Right atrium auricular region (tissue), 2 donors: ENCODE data around the gene IFIT2. TPM values are rescaled to one million over a fixed set of nuclear protein-coding genes. Genes with fewer than 3 reads are reported as not detected.
A peak's percentile ranks its signal among the peaks of the same experiment; 100 is the strongest.

Experiments
- DNase-seq: peaks from one replicate; pipeline ENCODE4 v3.0.0-alpha.2; 2019; ENCODE audit warnings: low spot score
- H3K27ac ChIP-seq, 2 donors: fragments of 200-600 bp; sonication (generic); 1 replicate in 1 of 2; 2 replicates in 1 of 2; pipeline ENCODE4 v1.5.1; 2016 to 2019
- H3K27me3 ChIP-seq, 2 donors: fragments of 200-600 bp; sonication (generic); one replicate each; pipeline versions ENCODE4 v1.5.1 to v1.6.0; 2017 to 2019
- H3K36me3 ChIP-seq: fragments of 200-600 bp; sonication (generic); one replicate; pipeline ENCODE4 v1.5.1; 2016
- H3K4me1 ChIP-seq, 2 donors: fragments of 200-600 bp; sonication (generic); one replicate each; pipeline versions ENCODE4 v1.5.1 to v1.6.0; 2017 to 2019
- H3K4me3 ChIP-seq, 2 donors: fragments of 200-600 bp; sonication (generic); 1 replicate in 1 of 2; 2 replicates in 1 of 2; pipeline ENCODE4 v1.5.1; 2017 to 2019; ENCODE audit warnings: mild to moderate bottlenecking in 1 of 2, moderate library complexity in 1 of 2
- H3K9me3 ChIP-seq, 2 donors: fragments of 200-600 bp; sonication (generic); one replicate each; pipeline ENCODE4 v1.5.1; 2019
- total RNA-seq, 2 donors: library from RNA; depleted of rRNA; stranded (reverse); fragments of >200 nt; gene quantifications; one replicate each; pipeline ENCODE4 v1.1.0, GENCODE V29; 2016
- TF ChIP-seq, protein P1 (sequence below), 2 donors: fragments of 200-600 bp; sonication (generic); IDR thresholded peaks; one replicate each; pipeline ENCODE4 v1.5.1; 2019; ENCODE audit warnings: antibody characterized with exemption in 2 of 2

IFIT2 gene
- total RNA-seq, 2 donors from 2014 or later, result 2.6 TPM

DNA sequence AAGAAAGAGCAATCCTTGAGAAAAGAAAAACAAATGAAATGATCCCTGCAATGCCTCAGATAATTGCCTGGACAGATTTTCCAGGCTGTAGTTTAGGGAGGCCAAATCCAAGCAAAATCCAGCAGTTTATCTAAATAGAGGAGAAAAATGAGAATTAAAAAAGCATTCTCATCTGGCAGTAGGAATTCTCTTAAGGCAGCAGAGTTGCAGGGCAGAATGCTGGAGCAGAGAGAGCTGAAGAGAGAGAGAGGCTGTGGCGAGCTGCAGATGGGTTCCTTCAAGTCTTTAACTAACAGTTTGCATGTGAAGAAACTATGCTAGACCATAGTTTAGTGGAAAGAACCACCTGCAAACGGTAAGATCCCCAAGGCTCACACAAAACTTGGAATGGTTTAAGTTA lies 44.3 kb upstream of the IFIT2 start:
- no peaks in the 10 kb centered on the region for H3K9me3 ChIP-seq
- no peaks in the 10 kb centered on the region for H3K36me3 ChIP-seq
- no peak overlapping the region for H3K27ac ChIP-seq
- no peaks in the 10 kb centered on the region for H3K27me3 ChIP-seq
- no peak overlapping the region for H3K4me3 ChIP-seq
- TF ChIP-seq, protein P1, sequence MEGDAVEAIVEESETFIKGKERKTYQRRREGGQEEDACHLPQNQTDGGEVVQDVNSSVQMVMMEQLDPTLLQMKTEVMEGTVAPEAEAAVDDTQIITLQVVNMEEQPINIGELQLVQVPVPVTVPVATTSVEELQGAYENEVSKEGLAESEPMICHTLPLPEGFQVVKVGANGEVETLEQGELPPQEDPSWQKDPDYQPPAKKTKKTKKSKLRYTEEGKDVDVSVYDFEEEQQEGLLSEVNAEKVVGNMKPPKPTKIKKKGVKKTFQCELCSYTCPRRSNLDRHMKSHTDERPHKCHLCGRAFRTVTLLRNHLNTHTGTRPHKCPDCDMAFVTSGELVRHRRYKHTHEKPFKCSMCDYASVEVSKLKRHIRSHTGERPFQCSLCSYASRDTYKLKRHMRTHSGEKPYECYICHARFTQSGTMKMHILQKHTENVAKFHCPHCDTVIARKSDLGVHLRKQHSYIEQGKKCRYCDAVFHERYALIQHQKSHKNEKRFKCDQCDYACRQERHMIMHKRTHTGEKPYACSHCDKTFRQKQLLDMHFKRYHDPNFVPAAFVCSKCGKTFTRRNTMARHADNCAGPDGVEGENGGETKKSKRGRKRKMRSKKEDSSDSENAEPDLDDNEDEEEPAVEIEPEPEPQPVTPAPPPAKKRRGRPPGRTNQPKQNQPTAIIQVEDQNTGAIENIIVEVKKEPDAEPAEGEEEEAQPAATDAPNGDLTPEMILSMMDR (IDR thresholded peaks at IDR 0.05), result no peak
- DNase-seq, result no peak
- peaks cover 0 to 8% of the 10 kb centered on the region in 2 donors for H3K4me1 ChIP-seq

DNA sequence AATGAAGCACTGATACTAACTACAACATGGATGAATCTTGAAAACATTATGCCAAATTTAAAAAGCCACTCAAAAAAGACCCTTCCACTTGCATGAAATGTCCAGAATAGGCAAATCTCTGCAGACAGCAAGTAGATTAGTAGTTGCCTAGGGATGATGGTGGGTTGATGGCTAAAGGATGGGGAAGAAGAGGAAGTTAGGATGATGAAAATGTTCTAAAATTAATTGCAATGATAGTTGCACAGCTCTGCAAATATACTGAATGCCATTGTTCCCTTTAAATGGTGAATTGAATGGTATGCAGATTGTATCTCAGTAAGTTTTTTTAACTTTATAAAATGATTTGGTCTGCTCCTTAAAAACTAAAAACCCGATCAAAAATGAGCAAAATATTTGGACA lies 43.0 kb upstream of the IFIT2 start:
- Histone ChIP-seq H3K9me3 (no peaks in the 10 kb centered on the region), H3K36me3 (no peaks in the 10 kb centered on the region), H3K4me3 (no peak overlapping the region), H3K27ac (no peak overlapping the region), H3K27me3 (no peaks in the 10 kb centered on the region), H3K4me1 (peaks cover 0 to 17% of the 10 kb centered on the region in 2 donors)
- TF ChIP-seq, protein P1 (IDR thresholded peaks at IDR 0.05), result no peak
- no peak for DNase-seq

DNA sequence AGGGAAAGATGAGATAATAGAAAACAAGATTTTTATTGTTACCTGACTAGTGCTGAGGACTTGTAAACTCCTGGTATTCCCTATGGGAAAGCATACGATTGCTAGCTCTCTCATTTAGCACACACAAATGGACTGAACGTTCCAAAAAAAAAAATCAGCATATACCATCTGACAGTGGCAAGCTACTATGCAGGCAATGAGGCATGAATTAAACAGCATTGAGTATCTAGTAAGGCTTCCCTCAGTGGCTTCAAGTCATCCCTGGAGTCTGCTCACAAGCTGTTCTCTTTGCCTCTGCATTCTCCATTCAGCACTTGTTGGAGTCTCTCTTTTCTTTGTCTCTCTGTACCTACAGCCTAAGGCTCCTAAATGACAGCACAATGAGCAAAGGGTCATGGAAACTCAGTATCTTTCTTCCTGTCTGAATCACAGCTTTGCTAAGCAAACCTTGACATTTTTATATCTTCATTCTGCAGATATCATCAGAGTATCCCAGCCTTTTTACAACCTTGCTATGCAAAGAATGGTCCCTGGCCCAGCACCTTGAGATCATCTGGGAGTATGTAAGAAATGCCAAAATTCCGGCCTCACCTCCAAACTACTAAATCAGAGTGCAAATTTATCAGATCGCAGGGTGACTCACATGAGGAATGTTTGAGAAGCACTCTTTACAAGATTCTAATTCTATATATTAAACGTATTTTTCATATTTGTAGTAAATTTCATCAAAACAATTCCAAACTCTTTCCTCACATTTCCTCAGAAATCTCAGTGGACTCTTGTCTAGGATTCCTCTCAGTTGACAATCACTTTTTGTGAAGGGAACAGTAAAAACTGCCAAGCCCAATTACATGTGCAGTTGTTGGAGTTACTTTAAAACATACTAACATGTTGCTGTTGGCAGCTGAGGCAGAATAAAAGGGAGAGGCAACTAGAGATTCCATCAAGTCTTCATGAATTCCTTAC lies 39.5 kb upstream of the IFIT2 start:
- peaks cover 0 to 23% of the 10 kb centered on the region in 2 donors for H3K4me1 ChIP-seq
- H3K4me3 ChIP-seq, result no peak overlapping the region
- H3K9me3 ChIP-seq, result no peaks in the 10 kb centered on the region
- peak overlapping the region in 1 of 2 donors; percentile 0 for H3K27ac ChIP-seq
- H3K36me3 ChIP-seq, result no peaks in the 10 kb centered on the region
- no peaks in the 10 kb centered on the region for H3K27me3 ChIP-seq
- TF ChIP-seq, protein P1 (IDR thresholded peaks at IDR 0.05), result no peak
- no peak for DNase-seq

DNA sequence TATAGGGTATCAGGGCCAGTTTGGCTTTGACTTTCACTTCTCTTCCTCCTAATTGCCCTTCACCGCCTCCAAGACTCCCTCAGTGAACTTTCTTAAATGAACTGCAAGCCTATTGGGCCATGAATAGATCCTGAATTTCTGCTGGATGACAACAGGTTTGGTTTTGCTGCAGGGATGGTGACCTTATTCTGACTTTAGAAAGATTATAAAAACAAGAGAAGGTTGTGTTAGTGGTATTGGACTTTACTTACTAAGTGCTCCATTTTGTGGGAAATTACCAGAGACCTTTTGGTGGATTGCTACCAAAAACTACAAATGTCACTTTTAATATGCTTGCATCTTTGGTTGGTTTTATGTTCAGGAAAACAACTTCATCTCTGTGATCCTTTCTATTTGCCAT lies 38.8 kb upstream of the IFIT2 start:
- Histone ChIP-seq H3K27me3 (no peaks in the 10 kb centered on the region), H3K27ac (peak overlapping the region in 1 of 2 donors; percentile 0), H3K9me3 (no peaks in the 10 kb centered on the region), H3K36me3 (no peaks in the 10 kb centered on the region), H3K4me1 (peaks cover 0 to 23% of the 10 kb centered on the region in 2 donors), H3K4me3 (no peak overlapping the region)
- TF ChIP-seq, protein P1 (IDR thresholded peaks at IDR 0.05), result no peak
- DNase-seq, result no peak

DNA sequence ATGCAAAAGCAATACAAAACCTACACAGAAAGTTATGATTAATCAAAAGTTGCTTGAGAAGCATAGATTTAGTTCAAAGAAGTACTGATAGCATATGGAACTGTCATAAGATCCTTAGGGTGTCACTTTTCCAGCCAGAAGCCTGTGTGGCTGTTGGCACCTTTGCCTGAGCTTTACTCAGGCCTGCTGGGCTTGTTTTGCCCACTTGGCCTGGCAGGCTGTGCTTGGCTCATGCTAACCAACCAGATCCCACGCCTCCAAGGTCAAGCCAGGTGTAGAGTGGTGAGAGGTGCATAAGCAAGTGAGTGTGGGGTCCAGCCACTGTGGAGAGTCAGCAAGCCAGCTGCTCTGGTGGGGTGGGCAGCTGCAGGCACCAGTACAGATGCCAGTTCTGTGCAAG lies 38.3 kb upstream of the IFIT2 start:
- Histone ChIP-seq H3K36me3 (no peaks in the 10 kb centered on the region), H3K27me3 (no peaks in the 10 kb centered on the region), H3K4me1 (peaks cover 0 to 23% of the 10 kb centered on the region in 2 donors), H3K9me3 (no peaks in the 10 kb centered on the region), H3K27ac (no peak overlapping the region), H3K4me3 (no peak overlapping the region)
- TF ChIP-seq, protein P1 (IDR thresholded peaks at IDR 0.05), result no peak
- no peak for DNase-seq
